Adrenal gland (tissue), 12 donors: ENCODE results near the gene MRPS7. TPM values are rescaled to one million over a fixed set of nuclear protein-coding genes. Genes with fewer than 3 reads are reported as not detected.

Experiments used
- DNase-seq, 7 donors: peaks; one replicate each; pipeline ENCODE4 v3.0.0-alpha.2; 2019 to 2020
- H3K27ac ChIP-seq, 5 donors: fragments of 200-600 bp; sonication (generic) in 4 of 5; 1 replicate in 3 of 5; 2 replicates in 2 of 5; pipeline versions ENCODE4 v1.5.1 to v1.8.0; 2016 to 2020; ENCODE audit warnings: mild to moderate bottlenecking in 1 of 5
- H3K27me3 ChIP-seq: fragments of 200-600 bp; 2 replicates; pipeline ENCODE4 v1.8.0; 2021
- H3K36me3 ChIP-seq, 2 donors: fragments of 200-600 bp; replicated peaks in 1 of 2; 1 replicate in 1 of 2; 2 replicates in 1 of 2; pipeline versions ENCODE4 v1.5.1 to v1.8.0; 2018 to 2022
- H3K4me1 ChIP-seq, 2 donors: fragments of 200-600 bp; replicated peaks in 1 of 2; 1 replicate in 1 of 2; 2 replicates in 1 of 2; pipeline versions ENCODE4 v1.5.1 to v1.8.0; 2018 to 2021
- H3K4me3 ChIP-seq, 4 donors: fragments of 200-600 bp; sonication (generic) in 3 of 4; one replicate each; pipeline ENCODE4 v1.5.1; 2016 to 2018
- H3K9me3 ChIP-seq, 3 donors: fragments of 200-600 bp; sonication (generic) in 1 of 3; replicated peaks in 1 of 3; 1 replicate in 2 of 3; 2 replicates in 1 of 3; pipeline versions ENCODE4 v1.5.1 to v1.8.0; 2016 to 2021
- POLR2A ChIP-seq, 2 donors: fragments of 450-650 bp; IDR thresholded peaks; one replicate each; pipeline ENCODE4 v1.6.1; 2017; ENCODE audit warnings: antibody characterized with exemption in 2 of 2, mild to moderate bottlenecking in 2 of 2, moderate library complexity in 1 of 2
- WGBS, 4 donors: extraction: QIAGEN DNeasy Blood & Tissue Kit in 2 of 4; methylation state at CpG; one replicate each; pipeline versions ENCODE4 v1.1.5 to v1.1.7; 2013 to 2017; 5-methylcytosine and 5-hydroxymethylcytosine counted together
- intact Hi-C, 2 donors: fragments of 100-400 bp; cut with DNase I; formaldehyde crosslinking; loops; one replicate each; pipeline versions ENCODE4 v1.14.1 to v1.15.0; 2022 to 2023
- polyA plus RNA-seq, 3 donors: library from polyadenylated mRNA; stranded (reverse); fragments of 200-250 nt in 2 of 3; fragments of 350-450 nt in 1 of 3; fragmentation: Illumina TruSeq in 1 of 3; extraction: RNeasy Lipid Tissue Mini Kit (QIAGEN cat#74804) in 1 of 3; gene quantifications; one replicate each; pipeline ENCODE4 v1.2.3, GENCODE V29; 2013 to 2014
- total RNA-seq, 9 donors: library from RNA; depleted of rRNA in 4 of 9; stranded (reverse); fragments of >200 nt in 4 of 9; fragments of 120-200 nt in 1 of 9; fragmentation: NEBNext Ultra II Directional in 1 of 9; extraction: Animal tissue kit (Norgen Biotek cat#: 25700) in 1 of 9; gene quantifications; one replicate each; pipeline versions ENCODE4 v1.1.0 to v1.2.4, GENCODE V29; 2013 to 2023
- TF ChIP-seq, protein P1 (sequence below), 6 experiments: fragments of 450-650 bp in 4 of 6; fragments of 200-600 bp in 2 of 6; sonication (generic) in 1 of 6; IDR thresholded peaks; 1 replicate in 5 of 6; 2 replicates in 1 of 6; pipeline versions ENCODE4 v1.5.1 to v1.8.0; 2016 to 2021; ENCODE audit warnings: antibody characterized with exemption in 6 of 6, mild to moderate bottlenecking in 2 of 6, moderate library complexity in 1 of 6
- donor health status: healthy with polysubstance abuse.
- donor health status: Bipolar disorder and iron deficiency.
- donor health status: DM: yes; HTN: yes; CAD: no.
- donor health status: DM: no; HTN: no; CAD: no.
- donor health status: DM: no; HTN: no; CAD: no.
- donor health status: DM: yes; HTN: yes; CAD: no.

MRPS7 gene
- total and polyA plus RNA-seq, 12 donors: 47.7 to 127 (median 75.0) TPM

GRCh38 chr17:75266316-75267152 lies 4.9 kb downstream of the MRPS7 start:
- no peak overlapping the region for H3K4me3 ChIP-seq
- no peaks in the 10 kb centered on the region for H3K27me3 ChIP-seq
- TF ChIP-seq, protein P1, sequence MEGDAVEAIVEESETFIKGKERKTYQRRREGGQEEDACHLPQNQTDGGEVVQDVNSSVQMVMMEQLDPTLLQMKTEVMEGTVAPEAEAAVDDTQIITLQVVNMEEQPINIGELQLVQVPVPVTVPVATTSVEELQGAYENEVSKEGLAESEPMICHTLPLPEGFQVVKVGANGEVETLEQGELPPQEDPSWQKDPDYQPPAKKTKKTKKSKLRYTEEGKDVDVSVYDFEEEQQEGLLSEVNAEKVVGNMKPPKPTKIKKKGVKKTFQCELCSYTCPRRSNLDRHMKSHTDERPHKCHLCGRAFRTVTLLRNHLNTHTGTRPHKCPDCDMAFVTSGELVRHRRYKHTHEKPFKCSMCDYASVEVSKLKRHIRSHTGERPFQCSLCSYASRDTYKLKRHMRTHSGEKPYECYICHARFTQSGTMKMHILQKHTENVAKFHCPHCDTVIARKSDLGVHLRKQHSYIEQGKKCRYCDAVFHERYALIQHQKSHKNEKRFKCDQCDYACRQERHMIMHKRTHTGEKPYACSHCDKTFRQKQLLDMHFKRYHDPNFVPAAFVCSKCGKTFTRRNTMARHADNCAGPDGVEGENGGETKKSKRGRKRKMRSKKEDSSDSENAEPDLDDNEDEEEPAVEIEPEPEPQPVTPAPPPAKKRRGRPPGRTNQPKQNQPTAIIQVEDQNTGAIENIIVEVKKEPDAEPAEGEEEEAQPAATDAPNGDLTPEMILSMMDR (IDR thresholded peaks at IDR 0.05): no peak
- no peak for TF ChIP-seq POLR2A (IDR thresholded peaks at IDR 0.05)
- intact Hi-C loops: no loop called here
- WGBS, 4 donors: 83 to 91% (median 89%) methylated on average over 13 of the region's 13 CpGs
- H3K27ac ChIP-seq: peak overlapping the region in 1 of 5 donors; percentile 4
- H3K9me3 ChIP-seq: no peaks in the 10 kb centered on the region
- peaks cover 0 to 38% of the 10 kb centered on the region in 2 donors for H3K36me3 ChIP-seq
- peaks cover 11 to 25% of the 10 kb centered on the region in 2 donors for H3K4me1 ChIP-seq
- DNase-seq: peak in 1 of 7 donors; percentile 52

GRCh38 chr17:75267153-75267410 lies 5.4 kb downstream of the MRPS7 start:
- TF ChIP-seq, protein P1 (IDR thresholded peaks at IDR 0.05): no peak
- TF ChIP-seq POLR2A (IDR thresholded peaks at IDR 0.05): no peak
- peaks cover 13 to 29% of the 10 kb centered on the region in 2 donors for H3K4me1 ChIP-seq
- DNase-seq: no peak
- H3K36me3 ChIP-seq: peaks cover 0 to 38% of the 10 kb centered on the region in 2 donors
- H3K4me3 ChIP-seq: no peak overlapping the region
- no peaks in the 10 kb centered on the region for H3K9me3 ChIP-seq
- no peaks in the 10 kb centered on the region for H3K27me3 ChIP-seq
- WGBS, 4 donors: 38 to 60% (median 52%) methylated on average over 2 of the region's 2 CpGs
- peak overlapping the region in 1 of 5 donors; percentile 4 for H3K27ac ChIP-seq
- intact Hi-C loops: no loop called here

DNA sequence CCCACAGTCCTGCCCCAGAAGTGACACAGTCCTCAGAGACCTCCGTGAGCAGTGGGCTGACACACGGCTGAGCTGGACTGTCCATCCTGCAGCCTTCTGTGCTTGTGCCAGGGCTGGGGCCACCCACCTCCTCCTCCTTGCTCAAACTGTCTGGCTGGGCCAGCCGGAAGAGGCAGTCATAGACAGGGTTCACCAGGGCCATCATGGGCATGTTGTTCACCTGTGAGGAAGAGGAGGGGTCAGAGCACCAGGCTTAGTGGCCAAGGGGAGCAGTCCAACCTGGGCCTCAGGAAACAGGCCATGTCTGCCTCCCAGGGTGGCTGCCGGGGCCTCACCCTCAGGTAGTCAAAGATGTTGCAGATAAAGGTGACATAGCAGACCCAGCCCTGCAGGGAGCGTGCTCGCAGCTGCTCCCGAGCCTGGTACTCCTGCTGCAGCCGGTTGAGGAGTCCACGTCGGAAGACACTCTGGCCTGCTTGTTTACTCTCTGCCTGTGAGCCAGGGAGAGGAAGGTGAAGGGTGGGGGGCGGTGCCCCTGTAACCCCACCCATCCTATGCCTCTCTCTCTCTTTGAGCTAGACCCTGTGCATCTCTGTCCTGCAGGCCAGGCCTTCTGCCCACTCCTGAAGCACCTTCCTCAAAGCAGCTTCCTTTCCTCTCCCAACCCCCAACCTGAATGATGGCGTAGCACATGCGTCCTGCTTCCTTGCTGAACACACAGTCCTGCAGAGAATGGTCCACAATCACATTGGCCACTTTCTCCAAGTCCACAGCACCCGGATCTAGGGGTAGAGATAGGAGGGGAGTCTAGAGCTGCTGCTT lies 5.9 kb downstream of the MRPS7 start:
- intact Hi-C loops: no loop called here
- TF ChIP-seq POLR2A (IDR thresholded peaks at IDR 0.05): no peak
- TF ChIP-seq, protein P1 (IDR thresholded peaks at IDR 0.05): no peak
- H3K9me3 ChIP-seq: no peaks in the 10 kb centered on the region
- no peak overlapping the region for H3K4me3 ChIP-seq
- H3K27me3 ChIP-seq: no peaks in the 10 kb centered on the region
- H3K36me3 ChIP-seq: peaks cover 0 to 38% of the 10 kb centered on the region in 2 donors
- WGBS, 4 donors: 42 to 50% (median 44%) methylated on average over 6 to 14 of the region's 14 CpGs
- no peak for DNase-seq
- H3K4me1 ChIP-seq: peaks cover 16 to 29% of the 10 kb centered on the region in 2 donors
- no peak overlapping the region for H3K27ac ChIP-seq

DNA sequence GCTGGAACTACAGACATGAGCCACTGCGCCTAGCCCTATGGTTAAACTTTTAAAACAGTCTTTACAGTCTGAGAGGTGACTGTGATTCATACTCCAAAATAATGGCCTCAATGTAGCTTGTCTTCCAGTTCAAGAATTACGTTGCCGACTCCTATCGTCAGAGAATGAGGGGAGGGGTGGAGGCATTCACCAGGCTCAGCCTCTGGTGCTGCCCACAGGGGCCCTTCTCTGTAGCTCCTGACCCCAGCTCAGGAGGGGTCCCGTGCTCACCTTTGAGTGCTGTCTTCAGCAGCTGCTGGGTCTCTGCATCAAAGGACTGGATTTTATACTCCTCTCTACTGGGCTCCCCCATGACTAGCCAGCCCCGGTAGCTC lies 8.2 kb downstream of the MRPS7 start:
- H3K9me3 ChIP-seq: no peaks in the 10 kb centered on the region
- 20 to 22% (median 20%) methylated on average over 5 to 6 of the region's 6 CpGs for WGBS, 4 donors
- no peaks in the 10 kb centered on the region for H3K27me3 ChIP-seq
- H3K36me3 ChIP-seq: peaks cover 0 to 20% of the 10 kb centered on the region in 2 donors
- peak overlapping the region; percentile 76 to 95 (median 95) for H3K27ac ChIP-seq
- intact Hi-C loops: loop anchor here in 1 of 2 donors (10.0 kb wide), 1 partner anchor 135 kb away; the partner anchor contains the start of gene GRB2
- no peak for DNase-seq
- H3K4me3 ChIP-seq: peak overlapping the region in 2 of 4 donors; percentile 32 to 92
- TF ChIP-seq, protein P1 (IDR thresholded peaks at IDR 0.05): no peak
- no peak for TF ChIP-seq POLR2A (IDR thresholded peaks at IDR 0.05)
- H3K4me1 ChIP-seq: peaks cover 21 to 37% of the 10 kb centered on the region in 2 donors
